ENCODE data around the gene WDR76.
A peak's percentile ranks its signal among the peaks of the same experiment; 100 is the strongest.
"Not testable (repeated sequence)": the region's sequence is repeated elsewhere in the genome, so short reads cannot be mapped to it uniquely, and the experiment has no call there.

WDR76 gene

DNA sequence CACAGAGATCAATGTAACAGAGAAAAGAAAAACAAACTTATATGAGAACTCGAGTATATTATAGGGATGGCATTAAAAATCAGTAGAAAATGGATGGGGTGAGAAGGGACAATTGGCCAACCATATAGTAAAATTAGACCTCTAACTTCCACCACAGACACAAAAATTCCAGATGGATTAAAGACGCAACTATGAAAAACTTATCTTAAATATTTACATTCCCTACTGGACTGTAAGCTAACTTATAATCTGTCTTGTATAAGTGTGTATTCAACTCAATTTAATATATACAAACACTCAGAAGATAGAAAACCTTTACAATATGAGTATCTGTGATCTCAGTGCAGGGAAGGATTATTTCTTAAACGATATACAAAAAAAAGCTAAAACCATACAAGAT is 5.3 kb upstream of the WDR76 start:
- DNase-seq (ENCODE audit: low read depth in 4 of 4, low spot score in 1 of 4) = no peak

DNA sequence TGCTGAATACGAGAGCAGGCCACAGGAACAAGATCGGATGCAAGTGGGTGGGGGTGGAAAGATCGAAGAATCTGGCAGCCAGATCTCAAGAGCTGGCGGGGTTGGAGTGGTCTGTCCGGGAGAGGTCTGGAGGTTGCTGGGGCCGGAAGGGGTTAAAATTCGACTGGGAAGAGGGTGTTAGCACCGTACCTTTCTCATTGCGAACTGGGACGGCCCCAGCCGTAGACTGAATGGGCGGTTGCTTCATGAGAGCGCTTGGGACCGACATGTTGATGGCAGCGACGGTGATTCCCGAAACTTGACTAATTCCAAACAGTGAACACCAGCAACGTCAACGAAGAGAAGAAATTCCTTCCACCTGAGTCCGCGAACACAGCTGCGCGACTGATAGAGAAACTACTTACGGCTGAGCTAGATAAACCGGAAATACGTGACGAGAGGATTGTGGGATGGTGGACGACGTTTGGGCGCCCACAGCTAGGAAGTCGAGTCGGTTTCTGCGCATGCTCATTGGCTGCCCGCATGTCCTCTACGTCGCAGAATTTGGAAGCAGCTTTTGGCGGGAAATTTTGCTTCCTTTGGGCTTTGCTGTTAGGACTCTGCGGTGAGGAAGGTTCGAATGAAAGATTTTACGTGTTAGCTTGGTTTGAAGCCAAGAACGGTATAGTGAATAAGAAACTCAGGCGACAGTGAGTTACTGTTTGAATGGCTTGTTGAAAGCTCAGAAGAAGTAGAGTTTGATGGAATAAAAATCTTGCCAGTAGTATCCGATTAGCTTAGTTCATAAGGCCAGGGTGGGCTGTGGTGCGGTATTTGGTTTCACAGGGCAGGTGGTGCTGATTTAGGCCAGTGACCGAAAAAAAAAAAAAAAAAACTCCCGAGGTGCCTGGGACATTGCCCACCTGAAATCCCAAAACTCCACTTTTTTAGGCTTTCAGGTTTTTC is 2.2 kb upstream of the WDR76 start, which contains the start of gene MFAP1:
Gene MFAP1, minus strand, starts transcription at position 389 of the 945 bp plus-strand sequence. Its CDS starts 121 bp downstream, at position 268.
- peak; percentile 82 to 89 (median 86) for DNase-seq (ENCODE audit: low read depth in 4 of 4, low spot score in 1 of 4)

DNA sequence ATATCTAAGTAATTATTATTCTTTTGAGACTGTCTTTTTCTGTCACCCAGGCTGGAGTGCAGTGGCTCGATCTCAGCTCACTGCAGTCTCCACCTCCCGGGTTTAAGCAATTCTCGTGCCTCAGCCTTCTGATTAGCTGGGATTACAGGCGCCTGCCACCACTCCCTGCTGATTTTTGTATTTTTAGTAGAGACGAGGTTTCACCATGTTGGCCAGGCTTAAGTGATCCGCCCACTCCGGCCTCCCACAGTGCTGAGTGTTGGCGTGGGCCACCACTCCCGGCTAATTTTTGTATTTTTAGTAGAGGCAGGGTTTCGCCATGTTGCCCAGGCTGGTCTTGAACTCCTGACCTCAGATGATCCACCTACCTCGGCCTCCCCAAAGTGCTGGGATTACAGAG is 1.5 kb upstream of the WDR76 start:
- DNase-seq (ENCODE audit: low read depth in 4 of 4, low spot score in 1 of 4) = not testable (repeated sequence)

DNA sequence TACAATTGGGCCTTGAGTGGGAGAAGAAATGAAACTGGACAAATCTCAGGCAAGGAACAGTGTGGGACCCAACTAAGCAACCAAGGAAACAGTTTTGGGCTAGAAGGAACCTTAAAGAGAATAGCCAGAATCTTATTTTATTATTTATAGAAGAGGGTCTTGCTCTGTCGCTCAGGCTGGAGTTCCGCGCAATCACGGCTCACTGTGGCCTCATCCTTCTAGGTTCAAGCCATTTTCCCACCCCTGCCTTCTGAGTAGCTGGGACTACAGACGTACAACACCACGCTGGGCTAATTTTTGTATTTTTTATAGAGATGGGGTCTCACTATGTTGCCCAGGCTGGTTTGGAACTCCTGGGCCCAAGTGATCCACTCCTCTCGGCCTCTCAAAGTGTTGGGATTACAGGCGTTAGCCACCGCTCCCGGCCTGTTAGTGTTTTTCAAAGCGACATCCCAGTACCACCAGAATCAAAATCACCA is 734 bp upstream of the WDR76 start:
- DNase-seq (ENCODE audit: low read depth in 4 of 4, low spot score in 1 of 4) = no peak

DNA sequence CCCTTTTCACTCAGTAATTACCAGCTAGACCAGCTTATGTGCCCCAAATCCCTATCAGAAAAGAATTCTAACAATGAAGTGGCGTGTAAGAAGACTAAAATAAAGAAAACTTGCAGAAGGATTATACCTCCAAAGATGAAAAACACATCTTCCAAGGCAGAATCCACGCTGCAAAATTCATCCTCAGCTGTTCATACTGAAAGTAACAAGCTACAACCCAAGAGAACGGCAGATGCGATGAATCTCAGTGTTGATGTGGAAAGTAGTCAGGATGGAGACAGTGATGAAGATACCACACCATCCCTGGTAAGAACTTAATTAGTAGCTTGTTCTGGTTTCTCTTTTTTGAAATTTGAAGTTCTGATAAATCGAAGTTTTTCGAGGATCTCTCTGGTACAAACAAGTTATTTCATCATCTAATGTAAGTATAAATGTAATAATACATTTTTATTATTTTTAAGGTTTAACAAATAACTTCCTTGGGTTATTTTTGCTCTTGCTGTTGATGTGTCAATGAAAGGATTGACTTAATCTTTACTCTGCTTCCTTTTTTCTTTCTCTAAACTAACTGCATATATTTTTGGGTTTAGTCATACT is 1.4 kb downstream of the WDR76 start:
- DNase-seq (ENCODE audit: low read depth in 4 of 4, low spot score in 1 of 4) = no peak

DNA sequence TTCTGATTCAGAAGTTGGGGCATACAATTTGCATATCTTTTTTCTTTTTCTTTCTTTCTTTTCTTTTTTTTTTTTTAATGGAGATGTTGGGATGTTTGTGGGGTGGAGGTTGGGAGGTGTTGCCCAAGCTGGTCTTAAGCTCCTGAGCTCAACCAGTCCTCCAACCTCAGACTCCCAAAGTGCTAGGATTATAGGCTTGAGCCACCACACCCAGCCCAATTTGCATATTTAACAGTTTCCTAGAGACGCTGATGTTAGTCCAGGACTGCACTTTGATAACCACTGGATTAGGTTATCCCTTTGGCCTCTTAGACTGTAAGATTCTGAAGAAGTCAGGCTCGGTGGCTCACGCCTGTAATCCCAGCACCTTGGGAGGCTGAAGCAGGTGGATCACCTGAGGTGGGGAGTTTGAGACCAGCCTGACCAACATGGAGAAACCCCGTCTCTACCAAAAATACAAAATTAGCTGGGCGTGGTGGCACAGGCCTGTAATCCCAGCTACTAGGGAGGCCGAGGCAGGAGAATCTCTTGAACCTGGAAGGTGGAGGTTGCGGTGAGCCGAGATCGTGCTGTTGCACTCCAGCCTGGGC is 3.2 kb downstream of the WDR76 start:
- not testable (repeated sequence) for DNase-seq (ENCODE audit: low read depth in 4 of 4, low spot score in 1 of 4)

DNA sequence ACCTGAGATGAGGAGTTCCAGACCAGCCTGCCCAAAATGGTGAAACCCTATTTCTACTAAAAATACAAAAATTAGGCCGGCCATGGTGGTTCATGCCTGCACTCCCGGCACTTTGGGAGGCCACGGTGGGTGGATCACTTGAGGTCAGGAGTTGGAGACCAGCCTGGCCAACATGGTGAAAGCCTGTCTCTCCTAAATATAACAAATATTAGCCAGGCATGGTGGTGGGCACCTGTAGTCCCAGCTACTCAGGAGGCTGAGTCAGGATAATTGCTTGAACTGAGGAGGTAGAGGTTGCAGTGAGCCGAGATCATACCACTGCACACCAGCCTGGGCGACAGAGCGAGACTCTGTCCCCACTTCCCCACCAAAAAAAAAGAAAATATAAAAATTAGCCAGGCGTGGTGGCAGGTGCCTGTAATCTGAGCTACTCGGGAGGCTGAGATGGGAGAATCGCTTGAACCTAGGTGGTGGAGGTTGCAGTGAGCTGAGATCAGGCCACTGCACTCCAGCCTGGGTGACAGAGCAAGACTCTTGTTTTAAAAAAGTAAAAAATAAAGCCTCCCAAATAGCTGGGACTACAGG is 4.0 kb downstream of the WDR76 start:
- not testable (repeated sequence) for DNase-seq (ENCODE audit: low read depth in 4 of 4, low spot score in 1 of 4)

DNA sequence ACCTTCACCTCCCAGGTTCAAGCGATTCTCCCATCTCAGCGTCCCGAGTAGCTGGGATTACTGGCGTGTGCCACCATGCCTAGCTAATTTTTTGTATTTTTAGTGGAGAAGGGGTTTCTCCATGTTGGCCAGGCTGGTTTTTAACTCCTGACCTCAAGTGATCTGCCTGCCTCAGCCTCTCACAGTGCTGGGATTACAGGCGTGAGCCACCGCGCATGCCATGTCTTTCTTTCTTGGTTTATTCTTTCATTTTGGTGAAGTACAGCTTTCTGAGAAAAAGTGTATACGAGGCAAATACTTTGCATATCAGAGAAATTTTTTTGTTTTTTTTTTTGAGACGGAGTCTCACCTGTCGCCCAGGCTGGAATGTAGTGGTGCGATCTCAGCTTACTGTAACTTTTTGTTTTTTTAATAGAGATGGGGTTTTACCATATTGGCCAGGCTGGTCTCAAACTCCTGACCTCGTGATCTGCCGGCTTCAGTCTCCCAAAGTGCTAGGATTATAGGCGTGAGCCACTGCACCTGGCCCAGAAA is 4.8 kb downstream of the WDR76 start:
- DNase-seq (ENCODE audit: low read depth in 4 of 4, low spot score in 1 of 4) = not testable (repeated sequence)

DNA sequence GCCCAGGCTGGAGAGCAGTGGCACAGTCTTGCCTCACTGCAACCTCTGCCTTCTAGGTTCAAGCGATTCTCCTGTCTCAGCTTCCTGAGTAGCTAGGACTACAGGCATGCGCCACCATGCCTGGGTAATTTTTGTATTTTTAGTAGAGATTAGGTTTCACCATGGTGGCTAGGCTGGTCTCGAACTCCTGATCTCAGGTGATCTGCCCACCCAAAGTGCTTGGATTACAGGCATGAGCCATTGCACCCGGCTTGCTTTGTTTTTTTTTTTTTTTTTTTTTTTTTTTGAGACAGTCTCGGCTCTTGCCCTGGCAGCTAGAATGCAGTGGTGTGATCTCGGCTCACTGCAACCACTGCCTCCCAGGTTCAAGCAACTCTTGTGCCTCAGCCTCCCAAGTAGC is 5.7 kb downstream of the WDR76 start:
- not testable (repeated sequence) for DNase-seq (ENCODE audit: low read depth in 4 of 4, low spot score in 1 of 4)

DNA sequence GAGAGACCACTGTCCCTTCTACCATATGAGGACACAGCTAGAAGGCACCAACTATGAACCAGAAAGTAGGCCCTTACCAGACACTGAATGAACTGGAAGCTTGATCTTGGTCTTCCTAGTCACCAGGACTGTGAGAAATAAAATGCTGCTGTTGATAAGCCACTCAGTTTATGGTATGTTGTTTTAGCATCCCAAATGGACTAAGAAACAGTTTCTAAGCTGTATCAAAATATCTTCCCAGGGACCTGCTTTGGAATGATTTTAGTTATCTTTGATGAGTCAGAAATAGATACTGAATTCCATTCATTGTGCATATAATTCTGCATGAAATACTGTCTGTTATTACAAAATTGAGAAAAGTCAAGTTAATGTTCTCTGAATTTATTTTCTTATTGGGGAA is 18.6 kb downstream of the WDR76 start:
- no peak for DNase-seq (ENCODE audit: low read depth in 4 of 4, low spot score in 1 of 4)

DNA sequence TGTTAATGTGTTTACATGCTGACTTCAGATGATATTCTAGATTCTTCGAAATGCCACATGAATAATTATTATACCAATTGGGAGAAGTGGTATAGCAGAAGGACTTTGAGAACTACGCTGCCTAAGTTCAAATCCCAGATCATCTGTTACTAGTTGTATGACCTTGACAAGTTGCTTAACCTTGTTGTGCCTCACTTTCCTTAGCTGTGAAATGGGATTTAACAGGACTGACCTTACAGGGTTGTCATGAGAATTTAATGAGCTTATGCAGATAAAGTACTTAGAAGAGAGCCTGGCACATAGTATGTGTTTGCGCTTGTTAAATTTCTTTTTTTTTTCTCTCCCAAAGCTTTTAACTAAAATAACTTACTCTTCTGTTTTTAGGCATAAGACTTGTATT is 24.4 kb downstream of the WDR76 start:
- DNase-seq (ENCODE audit: low read depth in 4 of 4, low spot score in 1 of 4) = no peak

DNA sequence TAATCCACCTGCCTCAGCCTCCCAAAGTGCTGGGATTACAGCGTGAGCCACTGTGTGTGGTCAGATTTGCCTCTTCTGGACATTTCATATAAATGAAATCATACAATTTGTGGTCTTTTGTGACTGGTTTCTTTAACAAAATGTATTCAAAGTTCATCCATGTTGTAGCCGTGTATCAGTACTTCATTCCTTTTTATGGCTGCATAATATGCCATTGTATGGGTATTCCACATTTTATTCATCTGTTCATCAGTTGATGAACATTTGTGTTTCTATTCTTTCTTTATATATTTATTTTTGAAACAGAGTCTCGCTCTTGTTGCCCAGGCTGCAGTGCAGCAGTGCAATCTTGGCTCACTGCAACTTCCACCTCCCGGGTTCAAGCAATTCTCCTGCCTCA is 25.8 kb downstream of the WDR76 start:
- DNase-seq (ENCODE audit: low read depth in 4 of 4, low spot score in 1 of 4) = no peak

DNA sequence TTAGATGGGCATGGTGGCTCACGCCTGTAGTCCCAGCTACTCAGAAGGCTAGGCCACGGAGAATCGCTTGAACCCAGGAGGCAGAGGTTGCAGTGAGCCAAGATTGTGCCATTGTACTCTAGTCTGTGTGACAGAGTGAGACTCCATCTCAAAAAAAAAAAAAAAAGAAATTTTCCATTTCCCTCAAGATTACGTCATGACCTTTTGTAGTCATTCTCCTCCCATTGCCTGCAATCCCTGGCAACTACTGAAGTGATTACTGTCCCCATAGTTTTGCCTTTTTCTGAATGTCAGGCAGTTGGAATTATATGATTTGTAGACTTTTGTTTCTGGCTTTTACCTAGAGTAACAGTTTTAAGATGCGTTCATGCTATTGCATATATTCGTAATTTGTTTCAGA is 28.0 kb downstream of the WDR76 start:
- DNase-seq (ENCODE audit: low read depth in 4 of 4, low spot score in 1 of 4) = no peak

DNA sequence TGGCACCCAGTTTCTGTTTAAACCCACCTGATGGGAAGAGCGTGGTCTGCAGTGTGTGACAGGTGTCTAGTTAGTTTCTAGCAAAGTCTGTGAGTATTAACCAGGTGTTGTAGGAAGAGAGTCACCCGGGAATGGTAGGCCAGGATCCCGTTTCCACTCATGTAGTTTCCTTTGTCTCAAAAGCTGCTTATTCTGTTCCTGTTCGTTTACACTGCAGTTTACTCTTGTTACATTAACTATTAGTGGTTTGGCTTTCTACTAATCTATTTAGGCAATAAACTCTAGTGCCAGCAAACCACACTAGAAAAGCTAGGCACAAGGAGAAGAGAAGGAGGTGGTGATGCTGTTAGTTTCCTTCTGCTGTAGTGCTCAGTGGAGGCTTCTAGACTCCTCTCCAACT is 32.7 kb downstream of the WDR76 start:
- DNase-seq (ENCODE audit: low read depth in 4 of 4, low spot score in 1 of 4) = no peak

DNA sequence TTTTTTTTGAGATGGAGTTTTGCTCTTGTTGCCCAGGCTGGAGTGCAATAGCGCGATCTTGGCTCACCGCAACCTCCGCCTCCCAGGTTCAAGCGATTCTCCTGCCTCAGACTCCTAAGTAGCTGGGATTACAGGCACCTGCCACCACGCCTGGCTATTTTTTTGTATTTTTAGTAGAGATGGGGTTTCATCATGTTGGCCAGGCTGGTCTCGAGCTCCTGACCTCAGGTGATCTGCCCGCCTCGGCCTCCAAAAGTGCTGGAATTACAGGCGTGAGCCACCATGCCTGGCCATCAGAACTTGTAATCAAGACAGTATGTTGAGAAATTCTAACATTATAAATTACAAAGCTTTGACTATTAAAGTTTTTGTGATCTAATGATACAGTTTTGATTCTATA is 39.8 kb downstream of the WDR76 start:
- DNase-seq (ENCODE audit: low read depth in 4 of 4, low spot score in 1 of 4) = not testable (repeated sequence)

DNA sequence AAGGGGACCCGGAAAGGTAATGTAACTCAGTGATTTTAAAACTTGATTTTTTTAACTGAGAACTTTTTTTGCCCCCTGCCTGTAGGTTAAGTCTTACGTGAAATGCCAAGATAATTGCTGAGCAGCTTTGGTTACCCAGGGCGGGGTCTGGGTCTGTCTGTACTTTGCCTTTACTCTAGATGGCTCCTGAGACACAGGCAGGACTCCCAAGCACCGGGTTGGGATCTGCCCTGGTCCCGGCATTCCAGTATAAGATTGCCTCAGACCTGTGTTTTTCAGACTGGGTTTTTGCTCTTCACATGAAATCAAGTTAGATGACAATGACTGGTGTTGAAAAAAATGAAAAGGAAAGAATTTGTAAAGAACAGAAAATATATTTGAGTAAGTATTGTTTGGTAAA is 40.3 kb downstream of the WDR76 start:
- DNase-seq (ENCODE audit: low read depth in 4 of 4, low spot score in 1 of 4) = no peak

DNA sequence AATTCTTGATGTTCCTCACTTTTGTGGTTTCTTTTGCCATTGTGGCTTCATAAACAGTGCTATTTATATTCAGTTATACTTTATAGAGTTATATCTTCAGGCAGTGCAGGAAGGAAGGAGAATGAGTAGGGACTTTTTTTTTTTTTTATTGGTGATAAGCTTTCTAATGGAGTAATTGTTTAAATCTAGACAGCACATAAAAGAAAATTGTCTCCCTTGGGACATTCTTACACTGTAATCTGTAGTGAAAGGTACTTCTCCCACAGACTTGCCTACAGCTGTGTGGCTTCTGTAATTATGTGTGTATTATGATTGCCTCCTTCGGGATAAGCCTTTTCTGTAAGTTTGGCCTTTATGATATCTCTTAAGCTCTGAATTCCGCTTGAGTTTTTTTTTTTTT is 41.6 kb downstream of the WDR76 start:
- DNase-seq (ENCODE audit: low read depth in 4 of 4, low spot score in 1 of 4) = no peak

DNA sequence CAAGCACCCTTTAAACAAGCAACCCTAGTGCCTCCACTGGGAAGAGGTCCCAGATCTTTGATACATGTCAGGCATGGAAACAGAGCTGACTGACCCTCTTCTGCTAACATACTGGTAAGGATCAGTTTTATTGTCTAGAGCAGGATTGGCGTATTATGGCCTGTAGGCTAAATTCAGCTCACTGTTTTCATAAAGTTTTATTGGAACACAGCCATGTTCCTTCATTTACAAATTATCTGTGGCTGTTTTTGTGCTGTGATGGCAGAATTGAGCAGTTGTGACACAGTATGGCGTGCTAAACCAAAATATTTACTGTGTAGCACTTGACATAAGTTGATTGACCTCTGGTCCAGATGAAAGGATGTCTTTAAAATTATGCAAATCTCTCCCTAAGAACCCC is 45.0 kb downstream of the WDR76 start:
- no peak for DNase-seq (ENCODE audit: low read depth in 4 of 4, low spot score in 1 of 4)

DNA sequence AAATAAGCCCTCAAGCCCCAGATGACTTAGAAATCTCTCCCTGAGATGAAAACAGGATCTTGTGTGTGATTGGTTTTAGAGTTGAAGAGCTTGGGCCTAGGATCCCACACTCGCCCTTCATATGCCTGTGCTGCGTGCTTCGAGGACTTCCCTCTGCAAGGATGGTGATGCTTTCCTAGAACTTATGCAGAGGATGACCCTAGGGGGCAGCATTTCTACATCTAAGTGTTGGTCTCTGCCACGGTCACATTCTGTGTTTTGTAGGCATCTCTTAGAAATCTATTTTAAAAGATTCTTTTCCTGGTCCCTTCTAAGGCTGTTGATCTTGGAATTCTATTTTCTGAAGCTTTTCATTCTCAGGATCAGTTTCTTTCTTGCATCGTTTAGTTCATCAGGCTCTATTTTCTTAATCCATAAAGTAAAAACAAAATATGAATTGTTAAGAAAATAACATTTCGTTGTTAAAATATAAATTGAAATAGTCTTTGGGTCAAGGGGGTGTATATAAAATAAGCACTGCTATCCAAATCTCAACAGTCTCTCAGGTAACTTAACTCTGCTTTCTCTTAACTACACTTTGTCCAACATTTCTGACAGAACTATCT is 45.7 kb downstream of the WDR76 start:
- DNase-seq (ENCODE audit: low read depth in 4 of 4, low spot score in 1 of 4) = no peak

DNA sequence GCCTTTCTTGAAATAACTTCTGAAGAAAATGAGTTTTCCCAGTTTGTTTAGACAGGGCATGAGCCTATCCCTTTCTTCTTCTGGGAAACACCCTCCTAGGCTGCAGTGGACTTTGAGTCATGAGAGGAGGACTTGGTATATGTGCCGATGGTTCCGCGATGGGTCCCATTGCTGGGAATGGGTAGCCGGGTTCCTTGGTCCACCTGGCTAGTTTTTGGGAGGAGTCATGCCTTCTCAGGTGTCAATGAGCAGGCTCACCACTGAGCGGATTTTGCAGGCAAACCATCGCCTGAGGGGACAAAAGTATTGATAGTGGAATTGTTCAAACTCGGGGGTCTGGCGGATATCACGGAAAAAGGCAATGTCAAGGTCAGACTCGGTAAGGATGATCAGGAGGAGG is 46.8 kb downstream of the WDR76 start:
- no peak for DNase-seq (ENCODE audit: low read depth in 4 of 4, low spot score in 1 of 4)

DNA sequence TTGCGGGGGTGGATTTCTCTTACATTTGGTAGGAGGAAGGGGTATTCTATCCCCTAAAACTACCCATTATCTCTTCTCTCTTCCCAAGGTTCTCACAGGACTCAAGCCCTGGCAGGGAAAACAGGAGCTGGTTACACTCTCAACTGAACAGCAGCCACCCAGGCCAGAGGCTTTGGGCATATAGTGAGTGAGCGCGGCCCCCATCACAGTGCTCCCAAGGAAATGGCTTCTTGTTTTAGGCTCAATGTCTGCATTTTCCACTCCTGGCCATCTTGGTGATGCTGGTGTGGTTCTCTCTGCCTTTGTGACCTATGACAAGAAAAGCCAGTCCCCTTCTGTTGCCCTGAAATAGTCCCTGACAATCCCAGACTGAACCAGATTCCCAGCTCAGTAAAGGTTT is 50.1 kb downstream of the WDR76 start:
- DNase-seq (ENCODE audit: low read depth in 4 of 4, low spot score in 1 of 4) = no peak

Data from stimulated activated CD4-positive, alpha-beta T cell treated with anti-CD3 and anti-CD28 coated beads, Interleukin-1b, Interleukin-23, amount 100 ng/mL, for 24 hours (primary cell).